ENCODE results near the gene ARFGAP1. TPM values are rescaled to one million over a fixed set of nuclear protein-coding genes. Genes with fewer than 3 reads are reported as not detected.

The ARFGAP1 gene
- total and polyA plus RNA-seq, 2 donors (not counting 3 experiments of a cell fraction or from before 2014, with no cell fraction given) = 93.7 to 126 TPM

GRCh38 chr20:63321148-63321831 is 48.7 kb downstream of the ARFGAP1 start:
- Histone ChIP-seq H3K79me2 (ENCODE audit: control insufficient read depth, insufficient read depth, low read length) (no peaks in the 10 kb centered on the region), H3K9me3 (replicated peaks; ENCODE audit: control insufficient read depth, insufficient read depth, low read length) (no peaks in the 10 kb centered on the region), H3K4me1 (ENCODE audit: control insufficient read depth, extremely low read depth, insufficient read depth, low read length) (no peaks in the 10 kb centered on the region), H3K9ac (replicated peaks; ENCODE audit: extremely low read depth, insufficient read depth, low read length) (no peak overlapping the region), H3K36me3 (ENCODE audit: control insufficient read depth in 2 of 2, extremely low read depth in 1 of 2, insufficient read depth in 2 of 2, low read length in 2 of 2) (no peaks in the 10 kb centered on the region), H4K20me1 (replicated peaks; ENCODE audit: control insufficient read depth, extremely low read depth, insufficient read depth, low read length) (no peaks in the 10 kb centered on the region), H2AFZ (ENCODE audit: low read depth, low read length) (no peak overlapping the region), H3K27ac (ENCODE audit: insufficient read depth, low read depth, low read length) (no peak overlapping the region), H3K4me2 (ENCODE audit: insufficient read depth, low read length) (no peak overlapping the region), H3K9me1 (replicated peaks; ENCODE audit: control insufficient read depth, extremely low read depth, insufficient read depth, low read length) (no peaks in the 10 kb centered on the region), H3K4me3 (replicated peaks in 1 of 3; ENCODE audit: insufficient read depth in 1 of 3, low read depth in 1 of 3, low read length in 3 of 3) (no peak overlapping the region), H3K27me3 (ENCODE audit: control insufficient read depth in 2 of 2, insufficient read depth in 2 of 2, low read length in 2 of 2) (peaks cover 0 to 4% of the 10 kb centered on the region in 2 experiments)
- intact Hi-C loops (cut with micrococcal nuclease) = no loop called here
- POLR2A ChIA-PET = no interaction called here
- BruUV-seq (replicated peaks) = no TSS peak
- dilution Hi-C loops (cut with MboI; ENCODE audit: extremely low pct_ligation_motif_present, low sequenced_read_pairs) = no loop called here
- CTCF ChIA-PET = interaction anchor here (2.2 kb wide), 1 partner anchor 11 kb away, joined by 9 read pairs; no protein-coding TSS in a partner anchor
- DNase-seq (ENCODE audit: low read depth, low spot score) (no peak), FAIRE-seq (no peak)
- TF ChIP-seq GATA2 (IDR thresholded peaks at IDR 0.05; ENCODE audit: insufficient read depth, insufficient read length, low read depth, low read length) (no peak), MAX (IDR thresholded peaks at IDR 0.05; ENCODE audit: insufficient read depth, insufficient read length) (no peak), EZH2 (IDR thresholded peaks at IDR 0.05; ENCODE audit: borderline replicate concordance, low read depth, low read length, severe bottlenecking) (no peak), POLR2AphosphoS5 (IDR thresholded peaks at IDR 0.05; ENCODE audit: insufficient read depth, low read depth, low read length) (no peak), POLR2A (IDR thresholded peaks at IDR 0.05; ENCODE audit: low read depth, low read length) (no peak), FOS (IDR thresholded peaks at IDR 0.05; ENCODE audit: borderline replicate concordance, insufficient read depth, low read length) (no peak), JUN (IDR thresholded peaks at IDR 0.05; ENCODE audit: borderline replicate concordance, insufficient read depth, insufficient read length, low read depth) (no peak), MYC (IDR thresholded peaks at IDR 0.05; ENCODE audit: low read depth, low read length) (no peak), CTCF (IDR thresholded peaks at IDR 0.05; ENCODE audit: extremely low read depth in 1 of 2, insufficient read depth in 1 of 2, low read depth in 1 of 2, low read length in 2 of 2) (no peak)
